ENCODE measurements around the gene MAP3K13.
A peak's percentile ranks its signal among the peaks of the same experiment; 100 is the strongest.

Gene MAP3K13

GRCh38 chr3:185488465-185488864, 125.5 kb downstream of the MAP3K13 start:
- Histone ChIP-seq H3K27me3 (no peaks in the 10 kb centered on the region), H3K4me1 (no peaks in the 10 kb centered on the region), H3K27ac (no peak overlapping the region), H3K4me3 (no peak overlapping the region), H3K36me3 (peaks cover 15 to 75% (median 49%) of the 10 kb centered on the region in 3 donors), H3K9me3 (no peaks in the 10 kb centered on the region)
- intact Hi-C loops (cut with DNase I; ENCODE audit: low total_unique reads) = no loop called here
- DNase-seq = no peak
- no peak for TF ChIP-seq CTCF (IDR thresholded peaks at IDR 0.05)

GRCh38 chr3:185489462-185489861, 126.5 kb downstream of the MAP3K13 start:
- TF ChIP-seq CTCF (IDR thresholded peaks at IDR 0.05) = no peak
- Histone ChIP-seq H3K27me3 (no peaks in the 10 kb centered on the region), H3K4me1 (no peaks in the 10 kb centered on the region), H3K4me3 (no peak overlapping the region), H3K36me3 (peaks cover 19 to 79% (median 59%) of the 10 kb centered on the region in 3 donors), H3K9me3 (no peaks in the 10 kb centered on the region), H3K27ac (no peak overlapping the region)
- intact Hi-C loops (cut with DNase I; ENCODE audit: low total_unique reads) = no loop called here
- DNase-seq = no peak

- TF ChIP-seq CTCF (IDR thresholded peaks at IDR 0.05) = no peak
These were observed 127.3 kb downstream of the MAP3K13 start for GRCh38 chr3:185490241-185490640.

GRCh38 chr3:185498503-185499396, 135.8 kb downstream of the MAP3K13 start, which contains the start of gene TMEM41A:
Gene TMEM41A, minus strand, starts transcription at chr3:185499035. Its CDS starts 74 bp downstream, at chr3:185498961.
- peak in 1 of 2 experiments; percentile 10 for TF ChIP-seq CTCF (IDR thresholded peaks at IDR 0.05)
- H3K27me3 ChIP-seq = no peaks in the 10 kb centered on the region
- DNase-seq = peak; percentile 92 to 96
- H3K27ac ChIP-seq = peak within 1 kb of the TSS; percentile 78 to 85
- intact Hi-C loops (cut with DNase I; ENCODE audit: low total_unique reads) = loop anchor here (10.0 kb wide), 1 partner anchor 86 kb away; the partner anchor contains the start of gene SENP2
- H3K9me3 ChIP-seq = no peaks in the 10 kb centered on the region
- H3K4me1 ChIP-seq = peaks cover 0 to 18% (median 14%) of the 10 kb centered on the region in 4 donors
- H3K4me3 ChIP-seq = peak within 1 kb of the TSS; percentile 84 to 88
- peaks cover 23 to 32% (median 32%) of the 10 kb centered on the region in 3 donors for H3K36me3 ChIP-seq

More at GRCh38 chr3:185490241-185490640, 127.3 kb downstream of the MAP3K13 start:
- Histone ChIP-seq H3K36me3 (peaks cover 25 to 87% (median 66%) of the 10 kb centered on the region in 3 donors), H3K27ac (no peak overlapping the region), H3K9me3 (no peaks in the 10 kb centered on the region), H3K27me3 (no peaks in the 10 kb centered on the region), H3K4me1 (no peaks in the 10 kb centered on the region), H3K4me3 (no peak overlapping the region)
- DNase-seq = no peak
- intact Hi-C loops (cut with DNase I; ENCODE audit: low total_unique reads) = loop anchor here (10.0 kb wide), 1 partner anchor 95 kb away; the partner anchor contains the start of gene SENP2

- no peak overlapping the region for H3K4me3 ChIP-seq
- no peaks in the 10 kb centered on the region for H3K36me3 ChIP-seq
- no peak for DNase-seq
- no peaks in the 10 kb centered on the region for H3K27me3 ChIP-seq
- H3K4me1 ChIP-seq = peaks cover 0 to 1% (median under 1%) of the 10 kb centered on the region in 4 donors
- intact Hi-C loops (cut with DNase I; ENCODE audit: low total_unique reads) = no loop called here
- H3K9me3 ChIP-seq = no peaks in the 10 kb centered on the region
- TF ChIP-seq CTCF (IDR thresholded peaks at IDR 0.05) = no peak
- H3K27ac ChIP-seq = no peak overlapping the region
These were observed 140.1 kb downstream of the MAP3K13 start for GRCh38 chr3:185502987-185503386.
